GM19438 (cell line): Measurements from ENCODE around the gene BRICD5.

Experiments
- ATAC-seq: cut with Tn5 transposase; IDR thresholded peaks from one replicate; pipeline ENCODE4 v1.9.1; 2021; ENCODE audit warnings: low read depth; ENCODE audit not compliant: unreplicated experiment

Gene BRICD5

DNA sequence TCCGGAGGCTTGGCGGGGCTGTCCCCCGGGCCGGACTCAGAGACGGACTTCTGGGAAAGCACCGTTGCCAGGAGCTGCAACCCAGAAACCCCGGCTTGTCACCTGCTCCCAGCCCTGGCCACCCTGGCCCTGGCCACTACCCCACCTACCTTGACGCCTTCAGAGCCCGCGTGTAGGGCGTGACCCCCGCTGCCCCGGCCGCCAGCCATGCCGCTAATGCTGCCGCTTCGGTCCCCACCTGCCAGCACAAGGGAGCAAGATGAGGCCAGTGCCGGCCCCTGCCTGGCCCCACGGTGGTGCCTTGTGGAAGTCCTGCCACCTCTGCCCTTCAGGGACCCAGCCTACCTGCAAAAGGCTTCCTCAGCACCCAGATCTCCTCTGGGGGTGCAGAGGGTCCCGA lies 25.7 kb downstream of the BRICD5 start:
- ATAC-seq = no peak

GRCh38 chr16:2184346-2184745 lies 26.3 kb downstream of the BRICD5 start:
- no peak for ATAC-seq

DNA sequence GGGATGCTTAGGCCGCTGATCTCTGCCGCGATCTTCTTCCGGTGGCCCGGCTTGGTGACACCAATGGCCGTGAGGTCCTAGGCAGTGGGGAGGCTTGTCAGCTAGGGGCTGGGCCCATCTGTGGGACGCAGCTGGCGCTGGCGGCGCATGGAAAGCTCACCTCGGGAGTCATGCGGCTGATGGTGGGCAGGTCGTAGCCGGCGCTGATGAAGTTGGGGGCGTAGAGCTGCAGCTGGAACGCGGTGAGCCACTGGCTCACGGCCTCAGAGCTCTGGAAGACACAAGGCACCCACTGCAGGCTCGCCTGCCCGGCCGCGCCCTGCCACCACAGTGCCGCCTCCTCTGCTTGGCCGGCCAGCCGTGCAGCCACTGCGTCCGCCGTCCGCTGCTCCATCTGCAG lies 27.0 kb downstream of the BRICD5 start:
- ATAC-seq = no peak

GRCh38 chr16:2181952-2182351 lies 28.7 kb downstream of the BRICD5 start:
- no peak for ATAC-seq

GRCh38 chr16:2180962-2181923 lies 29.4 kb downstream of the BRICD5 start:
- ATAC-seq = no peak

DNA sequence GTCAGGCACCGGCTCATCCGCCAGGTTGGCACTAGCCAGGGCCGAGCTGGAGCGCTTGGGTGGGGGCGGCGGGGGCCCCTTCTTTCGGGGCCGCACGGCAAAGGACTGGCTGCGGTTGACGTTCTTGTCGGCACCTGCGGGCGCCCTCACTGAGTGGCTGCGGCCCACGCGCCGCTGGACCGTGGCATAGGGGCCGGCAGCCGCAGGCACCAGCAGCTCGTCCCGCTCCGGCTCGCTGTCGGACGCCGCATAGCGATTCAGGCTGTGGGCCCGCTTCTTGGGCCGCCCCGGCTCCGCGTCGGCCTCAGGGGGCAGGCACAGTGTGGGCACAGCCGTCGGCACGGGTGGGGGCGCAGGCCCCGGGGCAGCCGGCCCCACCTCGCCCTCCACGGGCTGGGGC lies 30.2 kb downstream of the BRICD5 start:
- ATAC-seq = no peak

DNA sequence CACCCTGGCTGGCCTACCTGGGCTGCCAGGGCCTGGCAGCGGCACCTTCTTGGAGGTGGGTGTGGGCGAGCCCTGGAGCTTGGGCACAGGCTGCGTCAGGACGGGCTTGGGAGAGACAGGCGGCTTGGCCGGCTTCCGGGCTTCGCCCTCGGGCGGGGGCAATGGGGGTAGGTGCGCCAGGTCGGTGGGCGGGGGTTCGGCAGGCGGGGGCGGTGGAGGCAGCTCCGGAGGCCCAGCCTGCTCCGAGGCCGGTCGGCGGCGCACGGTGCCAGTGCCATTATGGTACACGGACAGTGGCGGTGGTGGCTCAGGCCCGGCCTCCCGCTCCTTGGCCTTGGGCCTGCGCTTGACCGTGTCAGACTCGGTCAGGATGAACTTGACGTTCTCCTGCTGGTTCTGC lies 31.1 kb downstream of the BRICD5 start:
- no peak for ATAC-seq

- ATAC-seq = no peak
Measured at GRCh38 chr16:2179107-2179501, 31.6 kb downstream of the BRICD5 start.

- no peak for ATAC-seq
Measured at GRCh38 chr16:2178321-2179106, 32.1 kb downstream of the BRICD5 start.

DNA sequence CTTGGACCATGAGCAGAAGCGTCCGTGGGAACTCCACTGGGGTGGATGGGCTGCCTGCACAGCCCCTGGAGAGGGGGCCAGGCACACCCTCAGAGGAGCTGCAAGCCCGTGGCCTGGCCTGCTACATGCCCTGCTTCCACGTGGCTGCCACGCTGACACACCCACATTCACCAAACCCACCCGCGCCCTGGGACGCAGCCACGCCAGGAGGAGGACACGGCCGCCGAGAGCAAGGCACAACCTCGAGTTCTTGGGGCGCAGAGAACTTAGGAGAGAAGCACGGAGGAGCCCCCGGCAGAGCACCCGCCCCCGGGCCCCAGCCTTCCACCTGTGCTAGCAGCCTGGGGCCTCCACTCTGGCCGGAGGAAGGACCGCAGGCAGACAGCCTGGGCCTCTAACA lies 33.1 kb downstream of the BRICD5 start:
- no peak for ATAC-seq

DNA sequence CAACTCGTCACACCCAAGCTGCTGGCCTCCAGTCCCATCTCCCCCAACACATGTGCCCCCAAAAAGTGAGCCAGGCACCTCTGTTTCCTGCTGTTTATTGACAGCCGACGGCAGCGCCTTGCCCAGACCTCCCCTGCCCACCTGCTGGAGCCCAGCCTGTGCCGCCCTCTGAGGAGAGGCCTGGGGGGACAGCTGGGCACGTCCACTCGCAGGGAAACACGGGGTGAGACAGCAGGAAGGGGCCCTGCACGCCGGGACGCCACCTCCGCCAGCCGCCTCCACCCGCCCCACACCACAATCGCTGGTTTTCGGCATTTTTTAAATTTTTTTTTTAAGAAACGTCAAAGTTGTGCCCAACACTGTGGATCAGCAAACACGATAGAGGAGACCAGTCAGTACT lies 33.6 kb downstream of the BRICD5 start:
- no peak for ATAC-seq

- ATAC-seq = no peak
Measured at GRCh38 chr16:2176047-2176446, 34.6 kb downstream of the BRICD5 start.

- ATAC-seq = no peak
Measured at GRCh38 chr16:2175454-2175853, 35.2 kb downstream of the BRICD5 start.

- no peak for ATAC-seq
Measured at GRCh38 chr16:2174396-2175131, 36.1 kb downstream of the BRICD5 start.

- ATAC-seq = no peak
Measured at GRCh38 chr16:2173916-2174315, 36.7 kb downstream of the BRICD5 start.

- no peak for ATAC-seq
Measured at GRCh38 chr16:2173366-2173765, 37.3 kb downstream of the BRICD5 start.

- ATAC-seq = no peak
Measured at GRCh38 chr16:2172688-2173335, 37.9 kb downstream of the BRICD5 start.

DNA sequence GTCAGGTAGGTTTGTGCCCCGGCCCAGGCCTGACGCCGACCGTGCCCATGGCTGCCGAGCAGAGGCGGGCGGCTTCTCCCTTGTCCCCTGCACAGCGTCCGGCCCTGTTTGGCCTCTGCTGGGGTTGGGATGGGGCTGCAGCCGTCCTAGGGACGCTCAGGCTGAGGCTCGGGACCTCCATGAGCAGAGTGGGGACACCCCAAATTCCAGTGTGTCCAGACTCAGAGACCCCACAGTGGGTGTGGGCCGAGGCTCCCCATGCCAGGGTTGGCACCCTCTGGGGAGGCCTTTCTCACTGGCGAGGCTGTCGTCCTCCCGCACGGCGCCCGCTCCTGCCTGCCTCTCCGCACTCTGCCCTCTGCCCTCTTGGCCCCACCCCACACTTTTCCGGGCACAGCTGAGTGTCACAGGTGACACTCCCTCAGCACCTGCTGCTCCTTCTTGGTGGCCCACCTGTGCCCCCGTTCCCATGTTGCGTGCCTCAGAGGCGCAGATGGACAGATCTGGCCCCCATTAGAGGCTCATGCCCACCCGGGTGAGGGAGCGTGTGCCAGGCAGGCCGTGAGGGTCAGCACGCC lies 39.0 kb downstream of the BRICD5 start:
- no peak for ATAC-seq

DNA sequence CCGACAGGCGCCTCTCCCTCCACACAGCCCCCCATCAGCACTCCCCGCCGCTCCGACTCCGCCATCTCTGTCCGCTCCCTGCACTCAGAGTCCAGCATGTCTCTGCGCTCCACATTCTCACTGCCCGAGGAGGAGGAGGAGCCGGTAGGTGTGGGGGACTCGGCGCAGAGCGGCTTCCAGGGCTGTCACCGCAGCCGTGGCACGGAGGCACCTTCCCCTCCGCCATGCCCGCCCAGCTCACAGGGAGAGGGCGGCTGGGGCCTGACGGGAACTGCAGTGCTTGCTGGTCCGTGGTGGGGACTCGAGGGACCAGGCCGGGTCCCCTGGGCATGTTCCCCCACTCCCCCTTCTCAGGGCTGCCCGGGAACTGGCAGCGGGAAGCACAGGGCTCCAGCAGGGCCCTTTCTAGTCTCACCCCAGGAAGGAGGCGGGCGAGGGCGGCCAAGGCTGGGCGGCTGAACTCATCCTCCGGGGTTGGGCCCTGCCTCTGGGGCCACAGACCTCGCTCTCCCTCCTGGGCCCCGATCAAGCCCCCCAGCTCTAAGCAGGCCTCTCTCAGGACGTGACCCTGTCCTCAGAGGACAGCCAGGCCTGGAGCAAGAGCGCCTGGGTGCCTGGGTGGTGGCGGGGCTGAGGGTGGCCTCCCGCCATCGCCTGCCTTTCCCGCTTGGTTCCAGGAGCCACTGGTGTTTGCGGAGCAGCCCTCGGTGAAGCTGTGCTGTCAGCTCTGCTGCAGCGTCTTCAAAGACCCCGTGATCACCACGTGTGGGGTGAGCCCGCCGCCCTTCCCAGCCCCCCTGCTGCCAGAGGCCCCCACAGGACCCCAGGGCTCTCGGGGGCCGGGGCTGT lies 39.9 kb downstream of the BRICD5 start:
- no peak for ATAC-seq
